ENCODE data around the gene BCAM.
"Not testable (repeated sequence)": the region's sequence is repeated elsewhere in the genome, so short reads cannot be mapped to it uniquely, and the experiment has no call there.

Gene BCAM

GRCh38 chr19:44808463-44809371 is at the start of gene BCAM:
Gene BCAM, plus strand, starts transcription at chr19:44809103. Its CDS starts 22 bp downstream, at chr19:44809125.
- DNase-seq (ENCODE audit: low read depth), result no peak

GRCh38 chr19:44762038-44762437 is 46.9 kb upstream of the BCAM start:
- no peak for DNase-seq (ENCODE audit: low read depth)

- no peak for DNase-seq (ENCODE audit: low read depth)
These were observed 43.6 kb upstream of the BCAM start for GRCh38 chr19:44765033-44765948.

DNA sequence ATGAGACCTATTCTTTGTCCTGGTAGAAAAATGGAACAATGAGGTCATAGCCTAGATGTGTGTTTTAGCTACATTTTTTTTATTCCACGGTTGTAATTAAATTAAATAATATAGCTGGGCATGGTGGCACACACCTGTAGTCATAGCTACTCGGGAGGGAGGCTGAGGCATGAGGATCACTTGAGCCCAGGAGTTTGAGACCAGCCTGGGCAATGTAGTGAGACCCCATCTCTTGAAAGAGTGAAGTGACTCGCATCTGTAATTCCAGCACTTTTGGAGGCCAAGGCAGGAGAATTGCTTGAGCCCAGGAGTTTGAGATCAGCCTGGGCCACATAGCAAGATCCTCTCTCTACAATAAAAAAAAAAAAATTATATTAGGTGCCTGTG is 43.0 kb upstream of the BCAM start:
- DNase-seq (ENCODE audit: low read depth), result no peak

DNA sequence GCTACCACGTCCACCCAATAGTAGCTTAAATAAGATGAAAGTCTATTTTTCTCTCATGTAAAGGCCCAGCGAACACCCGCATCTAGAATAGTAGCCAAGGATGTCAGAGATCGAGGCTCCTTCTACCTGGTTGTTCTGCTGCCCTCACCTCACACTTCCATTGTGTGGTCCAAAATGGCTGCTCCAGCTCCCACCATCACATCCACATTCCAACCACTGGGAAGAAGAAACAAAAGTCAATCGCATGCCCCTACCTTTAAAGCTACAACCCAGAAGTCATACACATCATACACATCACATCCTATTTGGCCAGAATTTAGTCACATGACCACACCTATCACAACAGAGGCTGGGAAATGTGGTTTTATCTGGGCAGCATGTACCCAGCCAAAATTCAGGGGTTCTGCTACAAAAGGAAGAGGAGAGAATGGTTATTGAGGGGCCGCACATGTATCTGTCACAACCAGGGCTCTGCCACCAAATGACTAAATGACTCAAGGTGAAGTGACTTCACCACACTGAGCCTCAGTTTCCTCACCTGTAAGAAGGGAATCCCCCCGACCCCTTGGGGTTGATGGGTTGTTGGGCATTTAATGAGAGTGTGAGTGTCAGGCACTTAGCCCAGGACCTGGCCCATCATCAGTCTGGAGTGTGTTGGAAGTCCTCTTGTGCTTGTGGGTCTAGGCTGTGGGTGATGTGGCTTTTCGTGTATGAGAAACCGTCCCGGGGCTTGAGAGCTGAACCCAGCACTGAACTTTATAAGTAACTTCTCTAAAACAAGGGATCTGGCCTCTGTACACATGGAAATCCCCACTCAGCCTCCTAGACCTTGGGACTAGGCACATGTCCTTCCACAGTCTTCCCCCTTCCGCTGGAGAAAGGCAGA is 41.4 kb upstream of the BCAM start:
- no peak for DNase-seq (ENCODE audit: low read depth)

GRCh38 chr19:44770550-44771257 is 38.2 kb upstream of the BCAM start:
- peak; percentile 97 for DNase-seq (ENCODE audit: low read depth)

DNA sequence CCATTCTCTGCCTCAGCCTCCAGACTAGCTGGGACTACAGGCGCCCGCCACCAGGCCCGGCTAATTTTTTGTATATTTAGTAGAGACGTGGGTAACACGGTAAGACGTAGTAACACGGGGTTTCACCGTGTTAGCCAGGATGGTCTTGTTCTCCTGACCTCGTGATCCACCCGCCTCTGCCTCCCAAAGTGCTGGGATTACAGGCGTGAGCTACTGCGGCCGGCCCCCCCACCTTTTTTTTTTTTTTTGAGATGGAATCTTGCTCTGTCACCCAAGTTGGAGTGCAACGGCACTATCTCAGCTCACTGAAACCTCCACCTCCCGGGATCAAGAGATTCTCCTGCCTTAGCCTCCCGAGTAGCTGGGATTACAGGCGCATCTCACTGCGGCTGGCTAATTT is 36.8 kb upstream of the BCAM start:
- not testable (repeated sequence) for DNase-seq (ENCODE audit: low read depth)

- no peak for DNase-seq (ENCODE audit: low read depth)
These were observed 35.9 kb upstream of the BCAM start for GRCh38 chr19:44772959-44773358.

- no peak for DNase-seq (ENCODE audit: low read depth)
These were observed 33.1 kb upstream of the BCAM start for GRCh38 chr19:44775676-44776240.

DNA sequence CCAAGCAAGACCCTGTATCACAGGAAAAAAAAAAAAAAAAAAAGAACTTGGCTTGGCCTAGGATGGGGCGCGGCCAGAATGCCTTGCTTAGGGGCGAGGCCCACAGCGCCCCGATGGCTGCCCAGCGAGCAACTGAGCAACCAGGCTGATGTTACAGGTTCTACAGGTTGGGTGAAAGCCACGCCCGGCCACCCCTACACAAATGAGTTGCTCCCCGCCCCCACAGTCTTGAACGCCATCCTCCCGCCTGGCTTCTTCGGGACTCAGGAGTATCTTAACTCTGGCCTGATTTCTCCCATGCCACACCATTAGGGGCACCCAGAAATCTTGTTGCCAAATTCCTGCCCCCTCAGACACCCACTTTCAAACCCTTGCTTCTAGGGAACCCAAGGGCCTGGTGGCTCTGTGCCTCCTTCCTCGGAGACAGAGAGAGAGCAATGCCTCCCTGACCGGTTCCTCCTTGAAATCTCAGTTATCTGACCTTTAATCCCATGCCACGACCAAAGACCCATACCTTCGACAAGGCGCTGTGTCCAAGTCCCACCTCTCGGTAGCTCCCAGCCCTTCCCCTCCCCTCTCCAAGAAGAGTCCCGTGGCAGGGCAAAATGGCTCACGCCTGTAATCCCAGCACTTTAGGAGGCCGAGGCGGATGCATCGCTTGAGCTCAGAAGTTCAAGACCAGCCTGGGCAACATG is 32.4 kb upstream of the BCAM start:
- no peak for DNase-seq (ENCODE audit: low read depth)

DNA sequence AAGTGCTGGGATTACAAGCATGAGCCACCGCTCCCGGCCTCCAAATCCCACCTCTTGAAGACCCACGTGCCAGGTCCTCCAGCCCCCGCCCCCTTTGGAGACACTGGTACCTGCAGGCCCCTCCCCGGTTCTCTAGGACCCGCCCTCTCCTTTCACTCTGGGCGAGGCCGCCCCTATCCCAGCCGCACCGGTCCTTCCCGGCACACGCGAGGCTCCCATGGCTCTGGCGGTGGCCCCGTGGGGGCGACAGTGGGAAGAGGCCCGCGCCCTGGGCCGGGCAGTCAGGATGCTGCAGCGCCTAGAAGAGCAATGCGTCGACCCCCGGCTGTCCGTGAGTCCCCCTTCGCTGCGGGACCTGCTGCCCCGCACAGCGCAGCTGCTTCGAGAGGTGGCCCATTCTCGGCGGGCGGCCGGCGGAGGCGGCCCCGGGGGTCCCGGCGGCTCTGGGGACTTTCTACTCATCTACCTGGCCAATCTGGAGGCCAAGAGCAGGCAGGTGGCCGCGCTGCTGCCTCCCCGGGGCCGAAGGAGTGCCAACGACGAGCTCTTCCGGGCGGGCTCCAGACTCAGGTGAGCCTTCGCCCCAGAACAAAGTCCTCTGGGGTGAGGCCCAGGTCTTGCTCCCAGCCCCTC is 31.1 kb upstream of the BCAM start, which contains the start of gene CBLC:
Gene CBLC, plus strand, starts transcription at position 176 of the 633 bp plus-strand sequence. Its CDS starts 42 bp downstream, at position 218.
- DNase-seq (ENCODE audit: low read depth), result no peak

DNA sequence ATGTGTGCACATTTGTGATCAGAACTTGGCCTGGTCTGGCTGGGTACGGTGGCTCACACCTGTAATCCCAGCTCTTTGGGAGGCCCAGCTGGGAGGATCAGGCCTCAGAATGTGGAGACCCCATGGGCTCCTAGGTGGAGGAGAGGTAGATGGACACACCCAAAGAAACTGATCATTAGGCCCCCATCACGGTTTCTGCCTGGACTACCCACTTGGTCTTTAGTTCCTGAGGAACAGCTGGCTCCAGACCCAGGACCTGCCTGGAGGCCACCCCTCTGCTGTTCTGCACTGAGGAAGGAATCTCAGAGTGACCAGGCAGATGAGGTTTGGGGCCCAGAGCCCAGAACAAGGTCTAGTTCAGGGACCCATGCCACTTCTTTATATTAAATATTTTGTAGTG is 29.8 kb upstream of the BCAM start:
- no peak for DNase-seq (ENCODE audit: low read depth)

- DNase-seq (ENCODE audit: low read depth), result not testable (repeated sequence)
These were observed 27.2 kb upstream of the BCAM start for GRCh38 chr19:44781694-44782093.

DNA sequence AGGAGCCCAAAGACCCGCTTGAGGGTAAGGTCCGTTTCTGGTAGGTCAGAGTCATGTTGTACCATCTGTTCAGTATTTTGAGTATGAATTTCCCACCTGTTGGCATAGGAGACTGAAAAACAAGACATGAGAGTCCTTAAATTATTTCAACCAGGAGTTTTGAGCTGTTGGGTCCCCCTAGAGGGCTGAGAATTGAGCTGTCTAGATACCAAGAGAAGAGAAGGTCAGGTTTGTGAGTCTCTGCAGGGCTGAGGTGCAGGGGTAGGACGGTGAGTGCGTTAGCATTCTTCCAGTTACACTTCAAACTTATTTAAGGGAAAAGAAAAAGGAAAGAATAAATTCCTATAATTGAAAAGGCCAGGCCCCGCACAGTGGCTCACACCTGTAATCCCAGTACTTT is 26.2 kb upstream of the BCAM start:
- no peak for DNase-seq (ENCODE audit: low read depth)

DNA sequence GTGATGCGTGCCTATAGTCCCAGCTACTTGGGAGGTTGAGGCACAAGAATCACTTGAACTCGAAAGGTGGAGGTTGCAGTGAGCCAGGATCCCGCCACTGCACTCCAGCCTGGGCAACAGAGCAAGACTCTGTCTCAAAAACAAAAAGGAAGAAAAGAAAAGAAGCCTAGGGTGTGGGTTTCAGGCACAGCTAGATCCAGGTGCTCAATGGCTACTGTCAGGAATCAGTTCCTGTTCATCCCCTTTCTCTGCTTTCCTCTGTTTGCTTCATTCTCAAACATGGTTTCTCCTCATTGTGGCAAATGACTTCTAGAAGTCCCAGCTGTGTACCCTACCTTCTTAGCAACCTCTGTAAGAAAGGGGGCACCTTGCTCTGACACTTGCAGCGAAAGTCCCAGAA is 25.4 kb upstream of the BCAM start:
- DNase-seq (ENCODE audit: low read depth), result no peak

DNA sequence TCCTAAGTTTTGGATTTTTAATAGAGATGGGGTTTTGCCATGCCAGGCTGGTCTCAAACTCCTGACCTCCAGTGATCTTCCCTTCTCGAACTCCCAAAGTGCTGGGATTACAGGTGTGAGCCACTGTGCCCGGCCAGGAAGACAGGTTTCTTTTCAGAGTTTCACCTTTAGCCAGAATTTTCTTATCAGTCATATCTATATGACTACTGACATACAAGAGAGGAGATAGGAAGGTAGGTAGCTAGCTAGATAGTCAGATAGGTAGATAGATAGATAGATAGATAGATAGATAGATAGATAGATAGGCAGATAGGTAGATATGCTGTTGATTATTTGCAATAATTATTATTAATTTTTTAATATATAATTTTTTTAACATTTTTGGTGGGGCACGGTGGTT is 23.6 kb upstream of the BCAM start:
- DNase-seq (ENCODE audit: low read depth), result no peak

- no peak for DNase-seq (ENCODE audit: low read depth)
These were observed 22.9 kb upstream of the BCAM start for GRCh38 chr19:44785993-44786392.

GRCh38 chr19:44788971-44789370 is 19.9 kb upstream of the BCAM start:
- no peak for DNase-seq (ENCODE audit: low read depth)

GRCh38 chr19:44789943-44790483 is 18.9 kb upstream of the BCAM start:
- DNase-seq (ENCODE audit: low read depth), result no peak

Data from activated T-cell treated with anti-CD3 and anti-CD28 coated beads for 24 hours (primary cell).